ENCODE results near the gene SIRT2.
"Not testable (repeated sequence)": the region's sequence is repeated elsewhere in the genome, so short reads cannot be mapped to it uniquely, and the experiment has no call there.

SIRT2 gene

GRCh38 chr19:38842439-38843174, 56.8 kb downstream of the SIRT2 start:
- no peak for DNase-seq

GRCh38 chr19:38841787-38842438, 57.5 kb downstream of the SIRT2 start:
- DNase-seq: no peak

- DNase-seq: no peak
Measured at GRCh38 chr19:38841180-38841766, 58.1 kb downstream of the SIRT2 start.

GRCh38 chr19:38840583-38840968, 58.8 kb downstream of the SIRT2 start:
- no peak for DNase-seq

GRCh38 chr19:38839816-38840582, 59.4 kb downstream of the SIRT2 start:
- DNase-seq: no peak

GRCh38 chr19:38838986-38839761, 60.2 kb downstream of the SIRT2 start:
- no peak for DNase-seq

GRCh38 chr19:38838208-38838985, 61.0 kb downstream of the SIRT2 start:
- DNase-seq: no peak

GRCh38 chr19:38837656-38838121, 61.7 kb downstream of the SIRT2 start:
- DNase-seq: no peak

- DNase-seq: no peak
Measured at GRCh38 chr19:38836983-38837626, 62.3 kb downstream of the SIRT2 start.

- DNase-seq: no peak
Measured at GRCh38 chr19:38836159-38836982, 63.0 kb downstream of the SIRT2 start.

GRCh38 chr19:38834590-38834989, 64.8 kb downstream of the SIRT2 start:
- no peak for DNase-seq

GRCh38 chr19:38834104-38834490, 65.3 kb downstream of the SIRT2 start:
- no peak for DNase-seq

GRCh38 chr19:38833092-38833425, 66.4 kb downstream of the SIRT2 start:
- no peak for DNase-seq

- DNase-seq: no peak
Measured at GRCh38 chr19:38831142-38831605, 68.2 kb downstream of the SIRT2 start.

GRCh38 chr19:38830039-38830733, 69.2 kb downstream of the SIRT2 start:
- DNase-seq: no peak

- DNase-seq: not testable (repeated sequence)
Measured at GRCh38 chr19:38829203-38829602, 70.2 kb downstream of the SIRT2 start.

All from NCI-H1092 (cell line).